GM19025 (cell line): Measurements from ENCODE around the gene ZNF195.
"Not testable (repeated sequence)": the region's sequence is repeated elsewhere in the genome, so short reads cannot be mapped to it uniquely, and the experiment has no call there.

Source experiments
- ATAC-seq: cut with Tn5 transposase; IDR thresholded peaks from one replicate; pipeline ENCODE4 v1.9.1; 2021; ENCODE audit warnings: mild to moderate bottlenecking, low read depth, moderate library complexity; ENCODE audit not compliant: unreplicated experiment

The ZNF195 gene

DNA sequence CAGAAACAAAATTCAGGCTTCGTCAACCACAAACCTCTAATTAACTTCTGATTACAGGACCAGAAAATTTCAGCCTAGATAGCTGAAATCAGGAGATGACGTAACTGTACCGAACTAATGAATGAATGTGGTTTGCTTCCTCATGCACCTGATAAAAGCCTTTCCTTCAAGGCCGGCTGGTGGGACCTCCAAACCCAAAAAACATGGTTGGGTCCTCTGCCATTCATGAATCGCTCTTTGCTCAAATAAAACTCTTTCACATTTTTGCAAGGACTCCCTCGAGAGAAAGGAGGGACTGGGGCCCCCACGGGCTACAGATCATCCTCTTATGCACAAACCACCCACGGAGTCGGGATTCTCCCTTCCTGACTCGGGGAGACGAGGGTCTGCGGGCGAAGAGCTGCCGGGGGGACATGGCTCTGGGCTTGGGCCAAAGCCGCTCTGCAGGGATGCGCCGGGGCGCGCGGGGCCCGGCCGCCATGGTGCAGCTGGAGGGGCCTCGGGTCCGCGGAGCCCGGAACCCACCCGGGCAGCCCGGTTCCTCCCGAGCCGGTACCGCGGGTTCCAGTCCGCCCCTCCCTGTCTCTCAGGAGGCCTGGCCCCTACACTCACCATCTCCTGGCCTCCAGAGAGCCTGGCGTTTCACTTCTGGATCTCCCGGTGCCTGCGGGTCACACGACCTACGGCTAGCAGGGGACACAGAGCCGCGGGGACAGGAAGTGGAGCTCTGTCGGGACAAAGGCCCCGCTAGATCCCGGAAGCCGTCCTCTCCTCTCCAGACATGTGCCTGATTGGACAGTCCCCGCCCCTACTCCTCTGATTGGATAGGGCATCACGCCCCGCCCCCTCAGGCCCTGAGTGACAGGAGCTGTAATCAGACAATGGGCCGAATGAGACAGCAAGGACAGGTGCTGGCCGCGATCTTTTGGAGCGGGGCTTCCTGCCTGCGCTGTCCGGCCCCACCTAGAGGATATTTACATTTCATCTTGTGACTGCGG, at the start of gene ZNF195:
Gene ZNF195 (minus strand): TSS at position 721 of the 998 bp plus-strand sequence. CDS start 106 bp downstream, at position 615.
- ATAC-seq = peak; percentile 99

DNA sequence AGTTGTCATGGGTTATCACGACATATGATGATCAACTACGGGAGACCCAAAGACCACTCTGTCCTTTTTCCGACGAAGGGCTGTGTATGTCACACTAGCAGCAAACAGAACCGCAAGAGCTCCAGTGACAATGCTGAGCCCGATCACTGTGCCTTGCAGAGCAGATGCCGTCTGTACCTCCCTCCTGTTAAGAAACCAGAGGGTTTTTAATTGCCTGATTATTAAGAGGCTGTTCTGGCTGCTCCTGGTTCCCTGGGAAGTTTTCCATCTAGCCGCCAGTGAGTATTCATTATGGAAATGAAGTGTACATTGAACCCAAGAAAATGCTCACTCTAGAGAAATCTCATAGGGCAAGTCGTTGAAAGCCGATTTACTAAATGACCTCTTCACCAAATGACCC, 49.1 kb upstream of the ZNF195 start:
- not testable (repeated sequence) for ATAC-seq

DNA sequence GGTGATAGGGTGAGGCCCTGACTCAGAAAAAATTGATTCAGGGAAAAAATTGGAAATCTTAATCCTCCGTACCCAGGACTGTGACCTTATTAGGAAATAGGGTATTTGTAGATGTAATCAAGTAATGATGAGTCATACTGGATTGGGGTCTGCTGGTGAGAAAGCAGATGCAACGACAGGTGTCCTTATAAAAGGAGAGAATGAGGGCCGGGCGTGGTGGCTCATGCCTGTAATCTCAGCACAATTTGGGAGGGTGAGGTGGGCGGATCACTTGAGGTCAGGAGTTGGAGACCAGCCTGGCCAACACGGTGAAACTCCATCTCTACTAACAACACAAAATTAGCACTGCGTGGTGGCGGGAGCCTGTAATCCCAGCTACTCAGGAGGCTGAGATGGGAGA, 47.6 kb upstream of the ZNF195 start:
- not testable (repeated sequence) for ATAC-seq

DNA sequence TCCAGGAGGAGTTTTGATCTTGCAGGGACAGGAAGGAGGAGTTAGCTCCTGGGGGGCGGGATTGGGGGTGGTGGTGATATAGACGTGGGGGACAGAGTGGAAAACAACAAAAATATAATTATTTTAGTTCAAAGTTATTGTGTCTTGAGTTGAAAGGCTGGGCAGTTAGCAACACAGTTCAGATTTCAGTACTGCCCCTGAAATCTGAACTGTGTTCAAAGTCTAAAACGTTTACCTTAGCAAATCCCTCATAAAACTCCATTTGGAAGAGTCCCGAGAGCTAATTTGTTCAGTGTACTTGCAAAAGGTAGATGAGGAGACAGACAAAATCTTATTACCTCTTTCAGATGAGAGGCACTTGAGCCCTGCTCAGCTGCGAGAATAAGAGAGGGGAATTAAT, 45.0 kb upstream of the ZNF195 start:
- ATAC-seq = not testable (repeated sequence)

- ATAC-seq = not testable (repeated sequence)
Measured at GRCh38 chr11:3423138-3423731, 44.3 kb upstream of the ZNF195 start.

- peak; percentile 90 for ATAC-seq
Measured at GRCh38 chr11:3422380-3423137, 43.6 kb upstream of the ZNF195 start.

GRCh38 chr11:3421608-3422379, 42.8 kb upstream of the ZNF195 start:
- not testable (repeated sequence) for ATAC-seq

- ATAC-seq = not testable (repeated sequence)
Measured at GRCh38 chr11:3420281-3421042, 41.5 kb upstream of the ZNF195 start.

DNA sequence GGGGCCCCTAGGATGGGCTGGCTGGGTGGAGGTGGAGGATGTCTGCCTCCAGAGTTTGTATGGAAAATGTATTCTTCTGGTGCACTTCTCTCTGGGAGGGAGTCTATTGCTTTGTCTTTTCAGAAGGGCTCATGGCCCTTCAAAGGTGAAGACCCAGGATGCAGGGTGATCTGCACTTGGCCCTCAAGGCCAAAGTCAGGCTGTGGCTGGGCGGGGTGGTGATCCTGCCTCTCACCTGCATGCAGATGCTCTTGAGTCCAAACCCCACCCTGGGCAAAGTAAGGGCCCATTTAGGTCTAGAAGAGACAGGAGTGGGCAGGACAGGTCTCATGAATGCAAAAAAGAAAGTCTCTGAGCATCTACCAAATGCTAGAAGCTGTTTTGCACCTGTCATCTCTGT, 40.5 kb upstream of the ZNF195 start:
- not testable (repeated sequence) for ATAC-seq

DNA sequence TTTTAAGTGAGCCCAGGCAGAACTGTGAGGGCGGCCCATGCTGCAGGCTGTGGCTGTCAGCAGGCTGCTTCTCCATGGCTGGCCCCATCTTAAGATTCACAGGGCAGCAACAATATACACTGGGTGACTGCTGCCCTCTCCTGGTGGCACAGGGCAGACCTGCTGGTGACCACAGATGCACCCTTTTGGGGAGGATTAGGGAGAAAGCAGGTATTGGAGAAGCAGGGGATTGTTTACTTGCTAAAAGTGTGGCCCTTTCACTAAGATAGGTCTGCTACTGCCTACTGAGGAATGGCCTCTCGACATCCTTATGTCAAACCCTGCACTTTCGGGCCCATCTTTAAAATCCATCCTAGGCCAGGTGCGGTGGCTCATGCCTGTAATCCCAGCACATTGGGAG, 38.1 kb upstream of the ZNF195 start:
- not testable (repeated sequence) for ATAC-seq

DNA sequence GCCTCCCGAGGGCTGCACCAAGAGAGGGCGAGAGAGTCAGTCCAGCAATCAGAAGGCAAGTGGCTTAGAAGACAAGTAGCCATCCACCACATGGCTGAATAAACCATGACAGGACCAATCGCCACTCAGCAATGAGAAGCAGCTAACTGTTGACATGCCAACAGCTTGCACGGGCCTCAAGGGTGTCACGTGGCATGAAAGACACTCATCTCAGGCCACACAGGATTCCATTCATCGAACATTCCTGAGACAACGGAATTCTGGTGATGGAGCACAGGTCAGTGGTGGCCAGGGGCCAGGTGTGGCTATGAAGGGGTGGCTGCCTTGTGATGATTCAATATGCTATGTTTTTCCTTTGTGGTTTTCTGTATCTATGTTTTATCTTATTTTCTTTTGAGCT, 36.4 kb upstream of the ZNF195 start:
- not testable (repeated sequence) for ATAC-seq

DNA sequence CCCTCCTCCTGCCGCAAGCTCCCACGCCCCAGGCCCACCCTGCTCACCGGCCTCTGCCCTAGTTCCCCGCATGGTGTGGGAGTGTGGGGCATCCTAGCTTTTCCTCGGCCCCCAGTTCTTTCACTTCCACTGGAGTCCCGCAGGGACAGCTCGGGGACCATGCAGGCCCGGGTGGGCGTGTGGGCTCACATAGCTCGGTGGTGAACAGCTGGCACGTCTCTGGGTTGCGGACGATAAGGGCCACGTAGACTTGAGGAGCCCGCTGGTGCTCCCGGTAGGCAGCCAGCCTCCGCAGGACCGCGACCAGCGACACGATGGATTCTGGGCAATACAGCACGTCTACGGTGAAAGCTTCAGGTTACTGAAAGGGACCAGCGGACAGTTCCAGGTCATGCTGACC, 34.7 kb upstream of the ZNF195 start:
- ATAC-seq = not testable (repeated sequence)

- ATAC-seq = no peak
Measured at GRCh38 chr11:3412837-3413236, 33.9 kb upstream of the ZNF195 start.

GRCh38 chr11:3408722-3409121, 29.8 kb upstream of the ZNF195 start:
- not testable (repeated sequence) for ATAC-seq

DNA sequence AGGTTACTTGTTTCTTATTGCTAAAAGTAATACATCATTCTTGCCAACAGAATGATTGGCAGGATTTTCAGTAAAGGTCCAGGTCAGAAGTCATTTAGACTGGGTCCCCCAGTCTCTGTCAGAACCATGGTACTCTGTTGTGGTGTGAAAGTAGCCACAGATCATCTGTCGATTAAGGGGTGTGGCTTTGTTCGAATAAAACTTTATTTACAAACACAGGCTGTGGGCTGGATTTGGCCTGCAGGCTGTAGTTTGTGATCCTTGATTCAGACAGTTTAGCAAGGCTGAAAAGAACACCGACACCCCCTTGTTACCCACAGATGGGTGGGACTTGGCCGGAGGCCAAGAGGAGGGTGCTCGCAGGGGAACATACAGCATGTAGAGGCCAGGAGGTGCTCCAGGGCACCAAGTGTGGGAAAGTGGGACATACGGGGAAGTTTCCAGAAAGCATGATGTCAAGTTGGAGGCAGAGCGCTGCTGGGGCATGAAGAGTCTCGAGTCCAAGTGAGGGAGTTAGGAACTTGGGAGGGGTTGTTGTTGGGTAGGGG, 29.2 kb upstream of the ZNF195 start:
- not testable (repeated sequence) for ATAC-seq

GRCh38 chr11:3406937-3407336, 28.0 kb upstream of the ZNF195 start:
- not testable (repeated sequence) for ATAC-seq

GRCh38 chr11:3406223-3406875, 27.4 kb upstream of the ZNF195 start:
- not testable (repeated sequence) for ATAC-seq
